NCI-H524 treated with DMSO at 0.1 percent for 48 hours (cell line): ENCODE measurements around the gene PA2G4.
A peak's percentile ranks its signal among the peaks of the same experiment; 100 is the strongest.
"Not testable (repeated sequence)": the region's sequence is repeated elsewhere in the genome, so short reads cannot be mapped to it uniquely, and the experiment has no call there.

Experiments
- DNase-seq: peaks from one replicate; lab custom pipeline; 2025; lab: John Stamatoyannopoulos, UW

Gene PA2G4

GRCh38 chr12:56154246-56154771 is 50.0 kb downstream of the PA2G4 start:
- DNase-seq, result peak; percentile 82

GRCh38 chr12:56154818-56155217 is 50.5 kb downstream of the PA2G4 start:
- DNase-seq, result no peak

- no peak for DNase-seq
These were observed 51.0 kb downstream of the PA2G4 start for GRCh38 chr12:56155256-56155845.

DNA sequence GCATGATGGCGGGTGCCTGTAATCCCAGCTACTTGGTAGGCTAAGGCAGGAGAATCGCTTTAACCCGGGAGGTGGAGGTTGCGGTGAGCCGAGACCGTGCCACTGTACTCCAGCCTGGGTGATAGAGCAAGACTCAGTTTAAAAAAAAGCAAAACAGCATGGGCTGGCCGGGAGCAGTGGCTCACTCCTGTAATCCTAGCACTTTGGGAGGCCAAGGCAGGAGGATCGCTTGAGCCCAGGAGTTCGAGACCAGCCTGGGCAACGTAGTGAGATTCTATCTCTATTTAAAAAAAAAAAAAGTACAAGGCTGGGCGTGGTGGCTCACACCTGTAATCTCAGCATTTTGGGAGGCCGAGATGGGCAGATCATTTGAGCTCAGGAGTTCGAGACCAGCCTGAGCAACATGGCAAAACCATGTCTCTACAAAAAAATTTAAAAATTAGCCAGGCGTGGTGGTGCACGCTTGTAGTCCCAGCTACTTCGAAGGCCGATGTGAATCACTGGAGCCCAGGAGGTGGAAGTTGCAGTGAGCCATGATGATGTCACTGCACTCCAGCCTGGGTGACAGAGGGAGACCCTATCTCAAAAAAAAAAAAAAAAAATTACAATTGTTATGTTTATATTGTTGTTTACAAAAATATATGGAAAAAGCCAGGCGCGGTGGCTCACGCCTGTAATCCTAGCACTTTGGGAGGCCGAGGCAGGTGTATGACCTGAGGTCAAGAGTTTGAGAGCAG is 52.3 kb downstream of the PA2G4 start:
- DNase-seq, result not testable (repeated sequence)

DNA sequence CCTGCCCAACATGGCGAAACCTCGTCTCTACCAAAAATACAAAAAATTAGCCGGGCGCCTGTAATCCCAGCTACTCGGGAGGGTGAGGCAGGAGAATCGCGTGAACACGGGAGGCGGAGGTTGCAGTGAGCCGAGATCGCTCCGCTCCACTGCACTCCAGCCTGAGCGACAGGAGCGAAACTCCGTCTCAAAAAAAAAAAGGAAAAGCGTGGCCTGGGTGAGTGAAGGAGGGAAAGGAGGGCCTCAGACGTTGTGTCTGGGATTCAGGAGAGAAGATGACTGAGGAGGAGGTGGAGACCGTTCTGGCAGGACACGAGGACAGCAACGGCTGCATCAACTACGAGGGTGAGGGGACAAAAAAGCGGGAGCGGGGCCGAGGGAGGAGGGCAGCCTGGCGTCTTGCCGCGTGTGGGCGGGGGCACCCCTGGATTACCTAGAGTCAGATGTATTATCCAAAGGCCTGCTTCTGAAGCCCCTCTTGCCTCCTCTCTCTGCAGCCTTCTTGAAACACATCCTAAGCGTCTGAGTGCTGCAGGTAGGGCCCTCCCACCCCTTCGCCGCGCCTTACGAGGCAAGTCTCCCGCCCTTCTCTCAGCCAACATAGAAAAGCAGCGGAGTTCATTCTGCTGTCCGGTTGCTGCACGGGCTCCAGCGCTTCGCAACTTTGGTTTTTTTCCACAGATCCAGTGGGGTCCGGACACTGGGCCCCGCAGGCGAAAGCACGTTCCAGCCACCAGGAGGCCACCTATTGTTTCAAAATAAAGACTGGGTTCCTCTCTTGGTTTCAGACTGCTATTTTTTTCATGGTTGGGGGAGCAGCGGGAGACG is 53.1 kb downstream of the PA2G4 start:
- peak; percentile 62 for DNase-seq

DNA sequence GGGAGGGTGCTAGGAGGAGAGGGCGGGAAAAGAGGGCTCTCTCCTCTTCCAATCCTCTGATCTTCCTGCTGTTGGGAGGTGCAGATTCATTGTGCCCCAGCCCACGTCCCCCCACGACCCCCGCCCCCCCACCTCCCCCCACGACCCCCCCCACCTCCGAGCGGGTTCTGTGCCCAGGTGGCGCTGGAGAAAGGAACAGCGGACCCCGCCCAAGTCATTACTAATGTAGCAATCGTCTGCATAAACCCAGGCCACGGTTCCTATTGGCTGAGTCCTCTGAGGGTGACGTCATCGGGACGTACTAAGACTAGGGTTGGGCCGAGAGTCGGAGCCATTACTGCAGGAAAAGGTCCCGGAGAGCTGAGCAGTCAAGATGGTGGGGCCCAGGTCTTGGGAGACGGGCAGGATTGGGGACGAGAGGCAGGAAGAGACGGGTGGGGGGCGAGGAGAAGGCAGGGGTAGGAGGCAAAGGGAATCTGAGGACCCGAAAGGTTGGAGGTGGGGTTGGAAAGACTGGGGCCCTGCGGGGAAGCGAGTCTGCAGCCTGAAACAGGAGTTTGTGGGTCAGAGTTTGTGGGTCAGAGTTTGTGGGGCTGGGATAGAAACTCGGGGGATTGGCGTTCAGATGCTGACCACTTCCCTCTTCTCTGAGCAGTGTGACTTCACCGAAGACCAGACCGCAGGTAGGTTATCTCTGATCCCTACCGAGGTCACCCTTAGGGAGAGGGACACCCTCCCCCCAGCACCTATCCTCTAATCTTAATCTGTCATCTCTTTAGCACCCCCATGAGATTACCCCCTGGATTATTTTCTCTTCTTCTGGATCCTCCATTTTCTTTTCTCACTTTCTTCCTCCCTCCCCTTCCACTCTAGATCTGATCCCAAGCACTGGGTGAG is 53.9 kb downstream of the PA2G4 start, which contains the start of gene MYL6:
MYL6 (plus strand) TSS at position 331 of the 897 bp plus-strand sequence; CDS start at position 374, 43 bp downstream.
- DNase-seq, result peak; percentile 85

DNA sequence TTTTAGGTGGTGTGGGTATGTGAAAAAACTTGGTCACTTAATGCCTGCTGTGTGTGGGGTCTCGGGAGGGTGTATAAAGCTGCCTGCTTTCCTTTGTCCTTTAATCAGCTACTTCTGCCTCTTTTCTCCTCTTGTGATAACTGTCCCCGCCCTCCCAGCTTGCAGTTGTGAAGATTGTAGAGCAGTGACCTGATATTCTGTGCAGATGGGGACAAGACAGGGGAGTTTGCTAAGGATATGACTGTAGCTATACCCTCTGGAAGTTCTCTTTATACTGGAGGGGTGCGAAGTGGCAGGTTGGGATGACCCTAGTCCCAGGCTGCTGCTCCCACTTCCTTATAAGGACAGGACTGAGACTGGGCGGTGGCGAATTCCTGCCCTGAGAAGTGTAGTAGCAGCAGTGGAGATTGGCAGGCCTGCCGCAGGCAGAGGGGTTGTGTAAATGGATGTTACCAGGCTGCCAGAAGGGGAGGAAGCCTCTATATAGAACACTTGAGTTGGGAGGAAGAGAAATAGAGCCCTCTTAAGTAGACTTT is 54.6 kb downstream of the PA2G4 start:
- no peak for DNase-seq

GRCh38 chr12:56159482-56160192 is 55.3 kb downstream of the PA2G4 start:
- DNase-seq, result no peak

- no peak for DNase-seq
These were observed 55.9 kb downstream of the PA2G4 start for GRCh38 chr12:56160193-56160763.

DNA sequence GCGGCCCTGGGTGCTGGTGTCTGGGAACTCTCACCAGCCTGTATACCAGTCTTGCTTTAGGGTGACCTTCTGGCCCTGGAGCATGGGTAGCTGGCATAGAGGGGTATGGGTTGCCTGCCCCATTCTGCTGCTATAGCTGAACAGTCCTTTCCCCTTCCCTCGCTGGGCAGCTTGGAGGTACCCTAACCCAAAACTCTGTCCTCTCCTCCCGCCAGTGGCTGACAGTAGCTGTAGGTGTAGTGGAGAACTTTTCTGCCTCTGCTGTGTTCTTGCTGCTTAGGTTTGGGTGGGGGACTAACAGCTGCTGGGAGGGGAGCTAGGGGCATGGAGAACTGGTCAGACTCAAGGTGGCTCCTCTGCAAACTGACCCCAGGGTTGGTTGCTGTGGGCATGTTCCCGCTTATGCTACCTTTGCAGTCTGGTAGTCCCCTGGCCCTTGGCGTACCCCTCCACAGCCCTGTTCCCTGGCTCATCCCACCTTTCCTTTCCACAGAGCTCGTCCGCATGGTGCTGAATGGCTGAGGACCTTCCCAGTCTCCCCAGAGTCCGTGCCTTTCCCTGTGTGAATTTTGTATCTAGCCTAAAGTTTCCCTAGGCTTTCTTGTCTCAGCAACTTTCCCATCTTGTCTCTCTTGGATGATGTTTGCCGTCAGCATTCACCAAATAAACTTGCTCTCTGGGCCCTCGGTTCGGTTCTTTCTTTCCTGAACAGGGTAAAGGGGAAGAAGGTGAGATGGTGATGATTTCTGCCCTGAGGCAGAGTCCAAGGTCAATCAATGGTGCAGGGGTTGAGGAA is 56.7 kb downstream of the PA2G4 start:
- no peak for DNase-seq

GRCh38 chr12:56161690-56162351 is 57.5 kb downstream of the PA2G4 start:
- no peak for DNase-seq

DNA sequence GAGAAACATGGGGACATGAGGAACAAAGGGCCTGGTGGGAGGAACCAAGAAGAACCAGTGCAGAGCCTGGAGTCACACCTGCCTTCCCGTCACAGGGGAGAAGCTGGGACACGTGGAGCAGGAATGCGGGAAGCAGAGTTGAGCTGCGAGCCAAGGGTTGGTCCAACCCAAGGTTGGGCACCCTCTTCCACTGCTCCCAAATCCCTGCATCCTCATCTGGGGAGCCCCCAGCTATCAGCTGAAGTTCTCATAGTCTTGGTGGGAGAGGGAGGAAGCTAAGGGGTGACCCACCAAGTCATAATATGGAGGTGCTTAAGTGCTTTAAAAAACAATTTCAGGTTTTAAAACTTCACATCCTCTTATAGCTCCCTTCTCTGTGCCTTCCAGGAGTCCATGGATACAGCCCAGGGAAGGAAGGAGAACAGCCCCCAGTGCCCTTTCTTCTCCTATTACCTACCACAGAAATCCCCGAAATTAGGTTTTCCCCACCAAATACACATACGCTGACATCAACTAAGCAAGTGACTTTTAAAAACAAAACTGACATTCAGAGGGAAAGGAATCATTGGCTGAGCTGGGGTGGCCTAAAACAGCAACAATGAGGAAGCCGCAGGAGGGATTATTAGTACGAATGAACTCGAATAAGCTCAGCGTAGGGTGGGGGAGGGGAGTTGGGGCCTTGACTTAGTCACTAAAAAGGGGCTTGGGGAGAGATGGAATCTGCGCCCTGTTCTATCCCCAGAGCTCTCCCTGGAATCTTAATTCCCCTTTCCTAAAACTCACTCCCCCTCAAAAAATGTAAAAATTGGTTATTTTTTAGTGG is 58.3 kb downstream of the PA2G4 start:
- no peak for DNase-seq
